ENCODE measurements around the gene ACTR3C.

DNA sequence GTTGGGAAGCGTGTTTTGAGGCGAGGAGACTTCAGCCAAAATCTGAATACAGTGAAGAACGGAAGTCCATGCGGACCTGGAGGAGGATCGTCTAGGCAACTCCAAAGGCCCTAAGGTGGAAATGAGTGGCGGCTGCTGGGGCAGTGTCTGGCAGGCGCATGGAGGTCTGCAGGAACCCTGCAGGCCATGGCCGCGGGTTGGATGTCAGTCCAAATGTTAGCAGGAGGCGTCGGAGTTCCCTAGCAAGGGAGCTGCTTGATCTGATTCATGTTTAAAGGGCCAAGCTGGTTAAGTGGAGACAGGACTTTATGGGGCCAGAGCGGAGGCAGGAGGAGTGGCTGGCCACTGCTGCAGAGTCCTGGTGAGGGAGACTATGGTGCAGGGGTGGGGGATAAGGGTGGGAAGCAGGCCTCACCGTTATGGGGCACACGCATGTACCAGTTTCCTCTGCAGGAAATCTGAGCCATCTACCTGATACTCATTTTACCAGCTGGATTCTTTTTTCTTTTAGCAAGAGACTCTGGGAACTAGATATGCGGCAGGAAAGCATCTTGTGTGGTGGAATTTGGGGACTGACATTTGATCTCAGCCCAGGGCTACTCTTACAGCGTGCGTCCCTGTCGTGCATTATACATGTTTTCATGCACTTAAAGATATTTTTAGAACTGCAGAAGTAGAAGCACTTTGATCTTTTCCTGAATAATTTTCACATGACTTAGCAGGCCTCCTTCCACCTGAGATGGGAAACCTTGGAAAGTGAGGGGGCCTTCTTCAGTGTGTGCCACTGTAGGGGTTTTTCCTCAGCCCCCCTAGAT, 38.7 kb upstream of the ACTR3C start:
- TF ChIP-seq, protein P1, sequence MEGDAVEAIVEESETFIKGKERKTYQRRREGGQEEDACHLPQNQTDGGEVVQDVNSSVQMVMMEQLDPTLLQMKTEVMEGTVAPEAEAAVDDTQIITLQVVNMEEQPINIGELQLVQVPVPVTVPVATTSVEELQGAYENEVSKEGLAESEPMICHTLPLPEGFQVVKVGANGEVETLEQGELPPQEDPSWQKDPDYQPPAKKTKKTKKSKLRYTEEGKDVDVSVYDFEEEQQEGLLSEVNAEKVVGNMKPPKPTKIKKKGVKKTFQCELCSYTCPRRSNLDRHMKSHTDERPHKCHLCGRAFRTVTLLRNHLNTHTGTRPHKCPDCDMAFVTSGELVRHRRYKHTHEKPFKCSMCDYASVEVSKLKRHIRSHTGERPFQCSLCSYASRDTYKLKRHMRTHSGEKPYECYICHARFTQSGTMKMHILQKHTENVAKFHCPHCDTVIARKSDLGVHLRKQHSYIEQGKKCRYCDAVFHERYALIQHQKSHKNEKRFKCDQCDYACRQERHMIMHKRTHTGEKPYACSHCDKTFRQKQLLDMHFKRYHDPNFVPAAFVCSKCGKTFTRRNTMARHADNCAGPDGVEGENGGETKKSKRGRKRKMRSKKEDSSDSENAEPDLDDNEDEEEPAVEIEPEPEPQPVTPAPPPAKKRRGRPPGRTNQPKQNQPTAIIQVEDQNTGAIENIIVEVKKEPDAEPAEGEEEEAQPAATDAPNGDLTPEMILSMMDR (IDR thresholded peaks at IDR 0.05; ENCODE audit: insufficient read depth, low read length, poor library complexity, severe bottlenecking), result no peak
- no peak for TF ChIP-seq EZH2phosphoT487 (conservative IDR thresholded peaks at IDR 0.05; ENCODE audit: low read length)

All from SU-DHL-6 (cell line).